Muscle of arm (tissue), 12 donors: ENCODE measurements around the gene ZBED5. TPM values are rescaled to one million over a fixed set of nuclear protein-coding genes. Genes with fewer than 3 reads are reported as not detected.
A peak's percentile ranks its signal among the peaks of the same experiment; 100 is the strongest.
"Not testable (repeated sequence)": the region's sequence is repeated elsewhere in the genome, so short reads cannot be mapped to it uniquely, and the experiment has no call there.

Experiments used
- DNase-seq: peaks from one replicate; pipeline ENCODE4 v3.0.0-alpha.2; 2013
- polyA plus RNA-seq, 12 donors: library from polyadenylated mRNA; unstranded; fragments of 120-200 nt; gene quantifications; one replicate each; pipeline ENCODE4 v1.2.1, GENCODE V29; 2013; ENCODE audit not compliant: insufficient read length in 12 of 12

The ZBED5 gene
- polyA plus RNA-seq, 12 donors, result 60.0 to 105 (median 77.3) TPM; not detected in 1

GRCh38 chr11:10845589-10845988 is 12.3 kb downstream of the ZBED5 start:
- no peak for DNase-seq

- no peak for DNase-seq
These were observed 13.1 kb downstream of the ZBED5 start for GRCh38 chr11:10844796-10845195.

GRCh38 chr11:10844356-10844755 is 13.5 kb downstream of the ZBED5 start:
- no peak for DNase-seq

- DNase-seq, result no peak
These were observed 19.0 kb downstream of the ZBED5 start for GRCh38 chr11:10838881-10839280.

GRCh38 chr11:10838083-10838482 is 19.8 kb downstream of the ZBED5 start:
- no peak for DNase-seq

- DNase-seq, result not testable (repeated sequence)
These were observed 21.0 kb downstream of the ZBED5 start for GRCh38 chr11:10836884-10837283.

GRCh38 chr11:10829139-10829538 is 28.7 kb downstream of the ZBED5 start:
- DNase-seq, result no peak

- DNase-seq, result no peak
These were observed 29.5 kb downstream of the ZBED5 start for GRCh38 chr11:10828402-10828801.

GRCh38 chr11:10824888-10825287 is 33.0 kb downstream of the ZBED5 start:
- DNase-seq, result no peak

- no peak for DNase-seq
These were observed 34.7 kb downstream of the ZBED5 start for GRCh38 chr11:10823152-10823579.

GRCh38 chr11:10822491-10822890 is 35.4 kb downstream of the ZBED5 start:
- DNase-seq, result not testable (repeated sequence)

- no peak for DNase-seq
These were observed 39.3 kb downstream of the ZBED5 start for GRCh38 chr11:10818594-10818993.

- no peak for DNase-seq
These were observed 43.9 kb downstream of the ZBED5 start for GRCh38 chr11:10813945-10814344.

- DNase-seq, result no peak
These were observed 48.3 kb downstream of the ZBED5 start for GRCh38 chr11:10809373-10810160.

GRCh38 chr11:10808553-10809372 is 49.1 kb downstream of the ZBED5 start, which contains the start of gene EIF4G2:
TSS of gene EIF4G2 (minus strand) at chr11:10808926.
- peak; percentile 99 for DNase-seq

- DNase-seq, result no peak
These were observed 49.7 kb downstream of the ZBED5 start for GRCh38 chr11:10808235-10808552.

- DNase-seq, result peak; percentile 76
These were observed 50.2 kb downstream of the ZBED5 start for GRCh38 chr11:10807493-10808234.

GRCh38 chr11:10806206-10806605 is 51.6 kb downstream of the ZBED5 start:
- DNase-seq, result no peak

- no peak for DNase-seq
These were observed 52.1 kb downstream of the ZBED5 start for GRCh38 chr11:10805741-10806140.

GRCh38 chr11:10803676-10804075 is 54.2 kb downstream of the ZBED5 start:
- no peak for DNase-seq
